ENCODE data around the gene CYP8B1.

The CYP8B1 gene

GRCh38 chr3:42839616-42840015 is 36.1 kb downstream of the CYP8B1 start:
- peak; percentile 87 for DNase-seq (ENCODE audit: low read depth)
- peak; percentile 82 for TF ChIP-seq CTCF (conservative IDR thresholded peaks at IDR 0.05; ENCODE audit: low read depth, low read length)
- H3K4me3 ChIP-seq (ENCODE audit: low read depth, low read length), result no peak overlapping the region

- H3K4me3 ChIP-seq (ENCODE audit: low read depth, low read length), result no peak overlapping the region
- DNase-seq (ENCODE audit: low read depth), result no peak
- no peak for TF ChIP-seq CTCF (conservative IDR thresholded peaks at IDR 0.05; ENCODE audit: low read depth, low read length)
Observed at GRCh38 chr3:42838571-42838970, 37.1 kb downstream of the CYP8B1 start.

- DNase-seq (ENCODE audit: low read depth), result no peak
- H3K4me3 ChIP-seq (ENCODE audit: low read depth, low read length), result no peak overlapping the region
- TF ChIP-seq CTCF (conservative IDR thresholded peaks at IDR 0.05; ENCODE audit: low read depth, low read length), result peak; percentile 5
Observed at GRCh38 chr3:42836150-42837123, 39.2 kb downstream of the CYP8B1 start.

- H3K4me3 ChIP-seq (ENCODE audit: low read depth, low read length), result no peak overlapping the region
Observed at GRCh38 chr3:42831321-42831713, 44.4 kb downstream of the CYP8B1 start.

GRCh38 chr3:42830437-42831320 is 45.0 kb downstream of the CYP8B1 start:
- peak; percentile 62 for TF ChIP-seq CTCF (conservative IDR thresholded peaks at IDR 0.05; ENCODE audit: low read depth, low read length)
- DNase-seq (ENCODE audit: low read depth), result peak; percentile 67
- H3K4me3 ChIP-seq (ENCODE audit: low read depth, low read length), result no peak overlapping the region

More at GRCh38 chr3:42831321-42831713, 44.4 kb downstream of the CYP8B1 start:
- DNase-seq (ENCODE audit: low read depth), result peak; percentile 62
- TF ChIP-seq CTCF (conservative IDR thresholded peaks at IDR 0.05; ENCODE audit: low read depth, low read length), result peak; percentile 82

GRCh38 chr3:42829628-42830436 is 45.8 kb downstream of the CYP8B1 start:
- no peak overlapping the region for H3K4me3 ChIP-seq (ENCODE audit: low read depth, low read length)
- DNase-seq (ENCODE audit: low read depth), result no peak
- TF ChIP-seq CTCF (conservative IDR thresholded peaks at IDR 0.05; ENCODE audit: low read depth, low read length), result no peak
